Loucy (cell line): ENCODE measurements around the gene HSPG2.

Experiments
- H2AFZ ChIP-seq: fragments of 200-600 bp; sonication (generic); 2 replicates; pipeline ENCODE4 v1.6.0; 2016; ENCODE audit warnings: antibody characterized with exemption, mild to moderate bottlenecking, low read length, moderate library complexity
- H3F3A ChIP-seq: fragments of 200-600 bp; 2 replicates; pipeline ENCODE4 v1.6.0; 2016; ENCODE audit warnings: antibody characterized with exemption, low read depth, mild to moderate bottlenecking
- H3K27me3 ChIP-seq: fragments of 200-600 bp; sonication (generic); 2 replicates; pipeline ENCODE4 v1.6.1; 2014; ENCODE audit warnings: low read length, mild to moderate bottlenecking; ENCODE audit not compliant: insufficient read depth, poor library complexity, severe bottlenecking
- H3K36me3 ChIP-seq: fragments of 200-600 bp; sonication (generic); 2 replicates; pipeline ENCODE4 v1.6.1; 2016; ENCODE audit warnings: low read length; ENCODE audit not compliant: insufficient read depth
- H3K4me1 ChIP-seq: fragments of 200-600 bp; sonication (generic); 2 replicates; pipeline ENCODE4 v1.5.1; 2014; ENCODE audit warnings: low read length, mild to moderate bottlenecking; ENCODE audit not compliant: insufficient read depth, poor library complexity, severe bottlenecking
- H3K4me2 ChIP-seq: fragments of 200-600 bp; sonication (generic); 2 replicates; pipeline ENCODE4 v1.6.0; 2014; ENCODE audit warnings: antibody characterized with exemption, low read length, low read depth, mild to moderate bottlenecking; ENCODE audit not compliant: poor library complexity, severe bottlenecking
- H3K4me3 ChIP-seq: fragments of 200-600 bp; sonication (generic); 2 replicates; pipeline ENCODE4 v1.5.1; 2014; ENCODE audit warnings: low read length, mild to moderate bottlenecking, mixed read lengths; ENCODE audit not compliant: poor library complexity, severe bottlenecking
- H3K79me2 ChIP-seq: fragments of 200-600 bp; sonication (generic); 2 replicates; pipeline ENCODE4 v1.6.1; 2014; ENCODE audit warnings: low read length; ENCODE audit not compliant: insufficient read depth
- H3K9ac ChIP-seq: fragments of 200-600 bp; sonication (generic); 2 replicates; pipeline ENCODE4 v1.6.0; 2014; ENCODE audit warnings: mild to moderate bottlenecking, low read depth, low read length, moderate library complexity; ENCODE audit not compliant: poor library complexity, severe bottlenecking
- H3K9me2 ChIP-seq: fragments of 200-600 bp; sonication (generic); replicated peaks from 2 replicates; pipeline ENCODE4 v1.6.1; 2016; ENCODE audit warnings: low read depth, low read length, mixed read lengths
- H3K9me3 ChIP-seq: fragments of 200-600 bp; sonication (generic); 2 replicates; pipeline ENCODE4 v1.6.1; 2014; ENCODE audit warnings: mild to moderate bottlenecking, antibody characterized with exemption, low read length, low read depth; ENCODE audit not compliant: insufficient read depth
- H4K20me1 ChIP-seq: fragments of 200-600 bp; sonication (generic); 2 replicates; pipeline ENCODE4 v1.6.0; 2014; ENCODE audit warnings: antibody characterized with exemption, low read length, mild to moderate bottlenecking; ENCODE audit not compliant: insufficient read depth, poor library complexity, severe bottlenecking
- EZH2phosphoT487 ChIP-seq: fragments of 200-600 bp; IDR thresholded peaks from 2 replicates; pipeline ENCODE4 v1.6.1; 2018; ENCODE audit warnings: antibody characterized with exemption, mild to moderate bottlenecking, moderate library complexity, borderline replicate concordance
- TF ChIP-seq, protein P1 (sequence below): fragments of 200-600 bp; sonication (generic); conservative IDR thresholded peaks from 2 replicates; pipeline ENCODE4 v1.5.1; 2014; ENCODE audit warnings: mild to moderate bottlenecking, antibody characterized with exemption, low read length

Gene HSPG2

DNA sequence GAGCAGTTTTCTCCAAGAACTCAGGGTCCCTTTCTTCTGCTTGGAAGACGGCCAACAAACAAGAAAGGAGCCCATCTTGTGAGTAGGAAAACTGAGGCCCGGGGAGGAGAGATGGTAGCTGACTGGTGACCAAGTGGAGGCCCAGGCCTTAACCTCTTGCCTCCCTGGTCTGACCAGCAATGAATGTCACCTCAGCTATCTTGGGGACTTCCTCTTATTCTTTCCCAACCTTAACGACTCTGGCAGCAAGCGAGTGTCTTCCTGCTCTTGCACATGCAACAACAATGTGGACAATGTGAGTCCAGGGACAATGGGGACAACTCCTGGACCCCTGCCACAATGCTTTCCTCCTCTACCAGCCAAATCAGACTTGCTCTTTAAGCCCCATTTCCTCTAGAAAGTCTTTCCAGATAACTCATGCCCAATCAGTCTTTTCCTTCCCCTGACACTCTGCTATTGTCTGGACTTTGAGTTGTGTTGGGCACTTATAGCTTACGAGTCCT, 12.6 kb downstream of the HSPG2 start:
- Histone ChIP-seq H3K4me1 (no peaks in the 10 kb centered on the region), H3K79me2 (no peaks in the 10 kb centered on the region), H4K20me1 (no peaks in the 10 kb centered on the region), H3K36me3 (no peaks in the 10 kb centered on the region), H3K9me3 (no peaks in the 10 kb centered on the region), H3K9me2 (no peaks in the 10 kb centered on the region), H3K9ac (no peak overlapping the region), H3K4me2 (no peak overlapping the region), H2AFZ (no peak overlapping the region), H3K27me3 (no peaks in the 10 kb centered on the region), H3F3A (no peaks in the 10 kb centered on the region), H3K4me3 (no peak overlapping the region)
- no peak for TF ChIP-seq EZH2phosphoT487
- TF ChIP-seq, protein P1, sequence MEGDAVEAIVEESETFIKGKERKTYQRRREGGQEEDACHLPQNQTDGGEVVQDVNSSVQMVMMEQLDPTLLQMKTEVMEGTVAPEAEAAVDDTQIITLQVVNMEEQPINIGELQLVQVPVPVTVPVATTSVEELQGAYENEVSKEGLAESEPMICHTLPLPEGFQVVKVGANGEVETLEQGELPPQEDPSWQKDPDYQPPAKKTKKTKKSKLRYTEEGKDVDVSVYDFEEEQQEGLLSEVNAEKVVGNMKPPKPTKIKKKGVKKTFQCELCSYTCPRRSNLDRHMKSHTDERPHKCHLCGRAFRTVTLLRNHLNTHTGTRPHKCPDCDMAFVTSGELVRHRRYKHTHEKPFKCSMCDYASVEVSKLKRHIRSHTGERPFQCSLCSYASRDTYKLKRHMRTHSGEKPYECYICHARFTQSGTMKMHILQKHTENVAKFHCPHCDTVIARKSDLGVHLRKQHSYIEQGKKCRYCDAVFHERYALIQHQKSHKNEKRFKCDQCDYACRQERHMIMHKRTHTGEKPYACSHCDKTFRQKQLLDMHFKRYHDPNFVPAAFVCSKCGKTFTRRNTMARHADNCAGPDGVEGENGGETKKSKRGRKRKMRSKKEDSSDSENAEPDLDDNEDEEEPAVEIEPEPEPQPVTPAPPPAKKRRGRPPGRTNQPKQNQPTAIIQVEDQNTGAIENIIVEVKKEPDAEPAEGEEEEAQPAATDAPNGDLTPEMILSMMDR = no peak

DNA sequence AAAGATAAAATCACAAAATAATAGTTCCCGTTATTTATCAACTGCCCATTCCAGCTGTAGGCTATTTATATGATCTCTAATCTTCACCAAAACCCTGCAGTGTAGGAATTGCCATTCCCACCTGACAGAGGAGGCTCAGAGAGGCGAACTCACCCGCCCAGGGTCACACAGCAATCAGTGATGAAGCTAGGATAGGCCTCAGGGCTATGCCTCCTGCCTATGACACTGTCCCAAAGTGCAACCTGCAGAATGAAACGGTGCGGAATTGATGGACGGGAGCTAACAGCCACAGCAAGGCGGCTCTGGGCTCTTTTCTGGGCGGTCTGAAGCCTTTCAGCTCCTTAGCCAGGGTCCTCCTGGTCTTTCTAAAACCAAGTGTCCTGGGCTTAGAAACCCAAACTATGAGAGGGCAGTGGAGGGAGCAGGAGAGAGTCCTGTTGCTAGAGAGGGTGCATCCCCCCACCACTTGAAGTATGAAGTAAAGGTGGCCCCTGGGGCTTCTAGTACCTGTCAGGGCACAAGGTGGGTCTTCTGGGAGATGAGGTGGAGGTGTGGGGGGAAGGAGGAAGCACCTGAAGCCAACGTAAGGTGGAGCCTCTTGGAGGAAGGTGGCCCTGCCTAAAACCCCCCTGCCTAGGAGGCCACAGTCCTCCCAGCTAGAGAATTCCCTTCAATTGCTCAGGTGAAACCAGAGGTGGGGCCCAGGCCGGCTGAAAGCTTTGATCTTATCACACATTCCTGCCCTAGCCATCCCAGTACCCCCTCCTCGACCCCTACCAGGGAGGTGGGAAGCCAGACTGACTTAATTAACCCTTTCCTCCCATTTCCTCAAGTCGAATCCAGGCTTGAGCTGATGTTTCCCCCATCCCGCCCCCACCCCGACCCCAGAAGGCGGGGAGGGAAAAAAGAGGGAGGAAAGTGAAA, 14.8 kb downstream of the HSPG2 start:
- no peak overlapping the region for H3K4me3 ChIP-seq
- no peaks in the 10 kb centered on the region for H3K9me3 ChIP-seq
- no peaks in the 10 kb centered on the region for H3K9me2 ChIP-seq
- no peaks in the 10 kb centered on the region for H3F3A ChIP-seq
- TF ChIP-seq, protein P1 = no peak
- TF ChIP-seq EZH2phosphoT487 = no peak
- H3K4me1 ChIP-seq = no peaks in the 10 kb centered on the region
- H2AFZ ChIP-seq = no peak overlapping the region
- H3K9ac ChIP-seq = no peak overlapping the region
- no peaks in the 10 kb centered on the region for H3K27me3 ChIP-seq
- no peaks in the 10 kb centered on the region for H3K36me3 ChIP-seq
- H3K79me2 ChIP-seq = no peaks in the 10 kb centered on the region
- H3K4me2 ChIP-seq = no peak overlapping the region
- no peaks in the 10 kb centered on the region for H4K20me1 ChIP-seq

DNA sequence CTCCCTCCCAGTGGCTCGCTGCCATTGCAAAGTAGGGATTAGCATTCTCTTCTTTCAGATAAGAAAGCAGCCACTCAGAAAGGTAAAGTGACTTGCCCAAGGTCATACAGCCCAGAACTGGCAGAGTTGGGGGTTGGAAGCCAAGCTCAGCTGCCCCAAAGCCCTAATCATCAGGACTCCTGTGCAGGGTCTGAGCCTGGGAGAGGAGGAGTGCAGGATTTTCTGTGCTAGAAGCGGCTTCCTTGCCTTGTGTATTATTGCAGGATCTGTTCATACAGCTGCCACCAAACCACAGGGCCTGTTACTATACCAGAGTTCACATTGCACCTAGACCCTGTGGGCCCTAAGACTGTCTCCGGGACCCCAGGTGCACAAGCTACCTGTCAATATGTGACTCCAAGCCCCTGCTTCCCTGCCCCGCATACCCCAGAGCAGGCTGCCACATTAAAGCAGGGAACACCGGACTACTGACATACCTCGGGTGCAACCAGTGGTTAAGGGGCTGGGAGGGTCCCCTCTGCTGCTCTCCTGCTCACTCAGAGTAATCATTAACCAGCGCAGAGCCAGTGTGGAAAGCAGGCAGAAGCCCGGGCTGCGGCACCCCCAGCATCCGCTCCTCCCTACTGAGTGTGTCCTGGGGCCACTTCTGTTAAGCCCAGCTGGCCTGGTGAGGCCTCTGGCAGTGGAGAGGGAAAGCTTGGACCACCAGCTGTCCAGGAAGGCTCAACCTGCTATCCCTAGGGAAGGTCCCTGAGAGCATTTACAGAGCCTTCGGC, 15.8 kb downstream of the HSPG2 start:
- Histone ChIP-seq H3K4me3 (no peak overlapping the region), H4K20me1 (no peaks in the 10 kb centered on the region), H3K4me1 (no peaks in the 10 kb centered on the region), H3F3A (no peaks in the 10 kb centered on the region), H2AFZ (no peak overlapping the region), H3K9me2 (no peaks in the 10 kb centered on the region), H3K9me3 (no peaks in the 10 kb centered on the region), H3K27me3 (no peaks in the 10 kb centered on the region), H3K9ac (no peak overlapping the region), H3K36me3 (no peaks in the 10 kb centered on the region), H3K4me2 (no peak overlapping the region), H3K79me2 (no peaks in the 10 kb centered on the region)
- TF ChIP-seq, protein P1 = no peak
- no peak for TF ChIP-seq EZH2phosphoT487
